CD4-positive, alpha-beta T cell treated with Interleukin-12 subunit alpha and Interleukin-12 subunit beta, for 1 hour (primary cell): Measurements from ENCODE around the gene SYP.
A peak's percentile ranks its signal among the peaks of the same experiment; 100 is the strongest.
"Not testable (repeated sequence)": the region's sequence is repeated elsewhere in the genome, so short reads cannot be mapped to it uniquely, and the experiment has no call there.

Experiments used
- DNase-seq: peaks from one replicate; pipeline ENCODE4 v3.0.0-alpha.2; 2020

The SYP gene

GRCh38 chrX:49188468-49189076 lies 11.4 kb downstream of the SYP start:
- no peak for DNase-seq

DNA sequence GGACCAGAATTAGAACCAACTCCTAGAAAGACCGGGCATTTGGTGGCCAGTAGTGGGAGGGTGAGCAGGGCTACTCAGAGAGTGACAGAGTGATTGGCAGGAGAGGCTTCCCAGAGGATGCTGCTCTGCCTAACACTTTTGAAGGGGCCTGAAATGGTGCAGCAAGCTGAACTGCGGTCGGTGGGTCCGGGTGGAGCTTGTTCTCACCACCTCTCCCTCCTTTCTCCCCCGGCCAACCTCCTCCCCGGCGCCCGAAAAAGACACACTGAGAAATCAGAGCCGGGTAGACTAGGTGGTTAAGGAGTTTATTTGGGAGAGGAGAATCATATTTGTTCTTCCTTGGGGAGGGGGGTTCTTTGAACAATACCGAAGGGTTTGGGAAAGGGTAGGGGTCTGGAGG lies 12.5 kb downstream of the SYP start:
- DNase-seq: no peak

GRCh38 chrX:49187028-49187394 lies 13.0 kb downstream of the SYP start:
- DNase-seq: no peak

DNA sequence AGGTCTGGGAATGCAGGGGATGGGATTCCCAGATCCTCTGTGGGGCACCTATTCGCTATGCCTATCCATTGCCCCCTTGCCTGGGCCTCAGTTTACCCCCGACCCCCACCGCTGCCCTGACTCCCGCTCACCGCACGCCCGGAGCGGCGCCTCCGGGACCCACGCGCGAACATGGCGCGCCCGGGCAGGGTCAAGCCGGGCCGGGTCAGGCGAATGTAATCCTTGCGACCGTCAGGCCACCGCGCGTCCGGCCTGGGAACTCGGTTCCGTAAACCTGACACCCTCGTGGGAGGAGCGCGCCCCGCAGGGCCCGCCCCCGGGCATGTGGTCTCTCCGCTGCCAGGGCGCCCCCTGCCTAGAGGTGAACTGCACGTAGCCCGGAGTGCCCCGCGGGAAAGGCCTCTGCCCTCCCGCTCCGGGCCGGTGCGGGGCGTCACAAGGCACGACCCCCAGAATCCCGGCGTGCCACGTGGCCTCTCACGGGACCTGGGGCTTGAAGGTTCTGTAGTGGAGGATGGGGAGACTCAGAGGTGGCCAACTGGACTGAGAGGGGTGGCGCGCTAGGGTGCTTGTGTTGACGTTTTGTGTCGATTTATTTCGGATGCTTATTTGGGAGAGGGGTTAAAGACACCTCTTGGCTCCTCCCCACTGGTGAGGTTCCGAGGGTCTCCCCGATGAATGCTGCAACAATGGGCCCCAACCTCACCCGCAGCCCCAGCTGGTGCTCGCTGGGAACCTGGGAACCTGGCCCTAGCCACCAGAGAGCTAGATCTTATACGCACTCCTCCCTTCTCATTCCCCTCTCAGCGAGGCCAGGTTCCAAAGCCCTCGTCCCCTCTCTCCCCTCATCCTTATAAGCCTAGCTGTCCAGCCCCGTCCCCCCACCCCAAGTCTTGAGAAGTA lies 13.6 kb downstream of the SYP start, which contains the start of gene PRICKLE3:
PRICKLE3 (minus strand) TSS at position 249 of the 903 bp plus-strand sequence; CDS start at position 173, 76 bp downstream.
- peak; percentile 77 for DNase-seq

GRCh38 chrX:49184294-49185281 lies 15.4 kb downstream of the SYP start:
- DNase-seq: peak; percentile 41

GRCh38 chrX:49183701-49184281 lies 16.2 kb downstream of the SYP start:
- DNase-seq: no peak

DNA sequence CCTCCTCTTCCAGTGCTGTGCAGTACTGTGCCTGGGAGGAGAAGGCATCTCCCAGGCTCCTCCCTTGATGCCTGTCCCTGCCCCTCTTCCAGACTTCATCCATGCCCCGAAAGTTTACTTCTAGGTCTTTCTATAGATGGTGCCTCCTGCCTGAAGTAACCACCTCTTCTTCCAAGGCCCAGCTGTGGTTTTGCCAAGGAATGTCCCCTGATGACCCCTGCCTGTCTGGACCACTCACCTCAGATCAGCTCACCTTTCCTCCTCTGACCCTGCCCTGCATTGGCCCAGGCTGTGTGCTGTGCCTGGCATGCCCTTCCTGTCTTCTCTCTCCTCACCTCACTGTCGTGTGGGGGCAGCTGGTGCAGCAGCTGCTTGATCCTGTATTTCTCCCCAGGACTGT lies 20.6 kb downstream of the SYP start:
- DNase-seq: no peak

GRCh38 chrX:49178537-49178936 lies 21.5 kb downstream of the SYP start:
- no peak for DNase-seq

DNA sequence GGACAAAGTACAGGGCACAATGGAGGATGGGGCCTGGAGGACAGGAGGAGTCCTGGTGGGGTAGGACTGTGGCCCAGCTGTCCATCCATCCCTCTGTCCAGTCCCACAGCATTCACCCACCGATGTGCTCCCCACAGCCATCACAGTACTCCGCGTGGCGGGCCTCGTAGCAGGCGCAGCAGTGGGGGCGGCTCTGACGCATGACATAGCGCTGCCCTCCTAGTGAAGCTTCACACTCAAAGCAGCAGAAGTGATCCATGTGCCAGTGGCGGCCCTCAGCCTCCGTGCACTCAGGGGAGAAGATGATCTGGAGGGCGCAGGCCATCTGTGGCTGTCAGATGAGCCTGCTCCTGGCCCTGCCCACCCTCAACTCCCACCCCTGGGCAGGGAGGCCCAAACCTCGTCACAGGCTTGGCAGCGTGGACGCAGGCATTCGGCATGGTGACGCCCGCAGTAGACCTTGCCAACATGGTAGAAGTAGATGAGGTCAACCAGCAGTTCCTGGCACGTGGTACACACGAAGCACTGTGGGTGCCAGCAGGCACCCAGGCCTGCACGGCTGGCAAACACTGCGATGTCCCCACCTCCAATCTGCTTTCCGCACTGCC lies 22.0 kb downstream of the SYP start:
- DNase-seq: no peak

DNA sequence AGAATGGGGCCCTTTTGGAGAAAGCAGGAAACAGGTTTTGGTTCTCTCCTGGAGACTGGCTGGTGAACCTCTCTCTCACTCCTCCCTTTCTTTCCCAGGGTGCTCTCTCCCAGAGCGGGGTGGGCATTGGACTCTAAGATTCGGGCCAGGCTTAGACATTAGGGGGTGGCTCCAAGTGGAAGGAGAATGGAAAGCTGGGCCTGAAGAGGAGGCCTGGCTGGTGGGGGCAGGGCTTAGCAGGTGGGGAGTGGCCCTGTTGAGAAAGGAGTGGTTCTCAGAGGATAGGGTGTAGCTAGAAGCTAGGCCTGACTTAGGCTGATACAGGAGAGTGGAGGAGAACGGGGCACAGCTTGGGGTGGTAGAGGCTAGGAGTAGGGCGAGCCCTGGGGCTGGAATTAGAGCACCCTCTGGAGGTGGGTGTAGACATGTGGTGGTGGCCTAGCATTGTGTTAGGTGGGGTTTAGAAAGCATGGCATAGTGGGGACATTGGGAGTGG lies 22.6 kb downstream of the SYP start:
- DNase-seq: peak; percentile 32

DNA sequence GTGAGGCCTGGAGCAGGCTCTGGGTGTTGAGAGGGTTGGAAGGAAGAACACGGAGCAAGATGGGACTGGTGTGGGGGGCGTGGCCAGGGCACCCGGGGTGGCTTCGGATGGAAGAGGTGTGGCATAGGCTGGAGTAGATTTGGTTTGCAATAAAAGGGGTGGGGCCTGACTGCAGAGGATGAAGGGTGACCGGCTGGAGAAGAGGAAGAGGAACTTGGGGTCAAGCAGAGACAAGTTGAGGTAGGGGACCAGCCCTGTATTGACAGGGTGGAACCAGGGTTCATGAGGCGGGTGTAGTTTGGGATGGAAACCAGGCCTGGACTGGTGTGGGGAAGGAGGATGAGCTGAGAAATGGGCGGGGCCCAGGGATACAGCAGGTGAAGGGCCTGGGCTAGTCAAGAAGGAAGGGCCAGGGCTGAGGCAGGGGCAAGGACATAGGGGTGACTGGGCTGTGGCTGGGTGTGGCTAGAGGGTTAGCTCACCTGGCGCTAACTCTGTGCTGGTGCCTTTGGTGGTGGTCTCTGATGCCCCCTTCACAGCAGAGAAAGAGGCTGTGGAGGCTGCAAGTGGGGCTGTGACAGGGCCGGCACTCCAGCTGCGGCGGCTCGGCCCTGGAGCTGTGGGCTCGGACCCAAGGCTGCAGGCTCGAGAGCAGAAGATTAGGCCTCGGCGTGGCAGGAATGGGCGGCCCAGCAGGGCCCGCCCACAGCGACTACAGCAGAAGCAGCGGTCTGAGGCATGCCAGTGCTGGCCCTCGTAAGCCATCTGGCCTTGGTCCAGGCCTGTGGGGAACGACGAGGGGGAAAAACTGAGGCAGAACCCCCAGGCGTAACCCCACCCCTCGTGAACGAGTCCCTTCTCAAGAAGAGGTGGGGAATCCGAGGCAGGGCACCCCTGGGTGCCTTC lies 23.3 kb downstream of the SYP start:
- DNase-seq: no peak

GRCh38 chrX:49175435-49176274 lies 24.3 kb downstream of the SYP start:
- no peak for DNase-seq

DNA sequence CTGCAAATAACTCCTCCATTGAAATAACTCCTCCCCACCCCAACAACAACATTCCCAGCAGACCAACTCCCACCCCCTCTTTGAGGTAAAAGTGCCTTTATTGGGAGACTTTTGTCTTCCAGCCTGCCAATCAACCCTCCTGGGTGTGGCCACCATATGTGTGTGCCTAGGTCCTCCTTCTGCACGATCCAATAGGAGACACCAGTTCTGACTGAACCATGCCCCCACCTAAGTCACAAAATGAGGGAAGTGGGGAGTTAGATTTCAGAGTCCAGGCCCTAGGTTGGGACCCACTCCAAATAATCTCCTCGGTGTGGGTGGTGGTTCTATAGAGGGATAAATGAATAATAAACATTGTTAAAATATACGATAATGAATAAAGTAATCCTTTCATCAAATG lies 25.3 kb downstream of the SYP start:
- DNase-seq: no peak

GRCh38 chrX:49173544-49173943 lies 26.4 kb downstream of the SYP start:
- not testable (repeated sequence) for DNase-seq

DNA sequence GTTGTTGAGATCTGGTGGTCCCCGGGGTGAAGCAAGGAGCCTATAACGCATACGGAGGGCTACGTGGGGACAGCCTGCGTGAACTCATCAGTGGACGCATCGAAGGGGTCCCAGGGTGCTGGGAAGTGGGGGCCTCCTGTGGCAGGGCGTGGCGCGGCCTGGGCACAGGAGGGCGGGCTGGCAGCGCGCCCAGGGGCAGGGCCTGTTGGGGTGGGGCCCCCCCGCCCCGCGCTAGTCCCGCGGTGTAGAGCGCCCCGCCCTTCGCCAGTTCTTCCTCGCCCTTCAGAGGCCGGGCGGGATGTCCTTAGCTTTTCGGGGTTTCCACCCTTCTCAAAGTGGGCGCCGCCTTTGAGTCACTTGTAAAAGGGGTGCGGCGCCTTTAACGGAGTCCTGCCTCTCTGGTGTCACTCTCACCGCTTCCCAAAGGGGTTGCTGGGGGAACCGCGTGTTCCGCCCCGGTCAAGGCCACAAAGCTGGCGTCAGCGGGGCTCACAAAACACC lies 27.7 kb downstream of the SYP start:
- peak; percentile 76 for DNase-seq

GRCh38 chrX:49171752-49172279 lies 28.2 kb downstream of the SYP start, which contains the start of gene PLP2:
Gene PLP2, plus strand, starts transcription at chrX:49171898. Its CDS starts 103 bp downstream, at chrX:49172001.
- DNase-seq: peak; percentile 74

GRCh38 chrX:49167740-49168108 lies 32.3 kb downstream of the SYP start:
- no peak for DNase-seq

- DNase-seq: peak; percentile 75
Measured at GRCh38 chrX:49166914-49167739, 32.9 kb downstream of the SYP start.
